A549 (cell line): Measurements from ENCODE around the gene CCDC78. TPM values are rescaled to one million over a fixed set of nuclear protein-coding genes. Genes with fewer than 3 reads are reported as not detected.

Experiments
- ATAC-seq, 2 experiments: fragments of 200-7000 bp in 1 of 2; fragments of >200 bp in 1 of 2; cut with Nextera tagmentation in 1 of 2; cut with Tn5 transposase in 1 of 2; 3 replicates each; pipeline versions ENCODE4 v1.8.0 to v1.9.1; 2018 to 2020; ENCODE audit warnings: mild to moderate bottlenecking in 1 of 2, moderate library complexity in 1 of 2
- CTCF ChIA-PET: fragments of 300-600 bp; sonication (Branson Sonifier 250); formaldehyde crosslinking; extraction: SDS; loops from one replicate; lab custom pipeline; 2021; ENCODE audit warnings: antibody characterized with exemption, inconsistent platforms; lab: Yijun Ruan, JAX
- POLR2A ChIA-PET: fragments of 350-600 bp; formaldehyde crosslinking; extraction: SDS; loops from one replicate; lab custom pipeline; 2021; ENCODE audit warnings: antibody characterized with exemption, inconsistent platforms; lab: Yijun Ruan, JAX
- DNase-seq, 2 experiments: peaks; one replicate each; pipeline versions ENCODE4 v3.0.0 to v3.0.0-alpha.2; 2011 to 2016; ENCODE audit warnings: low read depth in 1 of 2, low spot score in 1 of 2
- FAIRE-seq: peaks from 2 replicates; lab custom pipeline; 2011; peaks lifted over from hg19 to GRCh38; lab: Jason Lieb, UNC
- H3K27ac ChIP-seq, 2 experiments: fragments of >200 bp; sonication (Bioruptor Twin); formaldehyde crosslinking; 3 replicates each; pipeline ENCODE4 v1.5.1; 2016 to 2017
- H3K4me1 ChIP-seq: fragments of >200 bp; sonication (Bioruptor Twin); formaldehyde crosslinking; 3 replicates; pipeline ENCODE4 v1.6.1; 2016
- H3K4me2 ChIP-seq: fragments of >200 bp; sonication (Bioruptor Twin); formaldehyde crosslinking; 3 replicates; pipeline ENCODE4 v1.6.1; 2016
- H3K4me3 ChIP-seq: fragments of >200 bp; sonication (Bioruptor Twin); formaldehyde crosslinking; 3 replicates; pipeline ENCODE4 v1.5.1; 2016
- H3K9me3 ChIP-seq: fragments of >200 bp; sonication (Bioruptor Twin); formaldehyde crosslinking; 3 replicates; pipeline ENCODE4 v1.6.1; 2016
- CEBPB ChIP-seq, 2 experiments: fragments of >200 bp in 1 of 2; sonication (Bioruptor Twin) in 1 of 2; formaldehyde crosslinking in 1 of 2; IDR thresholded peaks; 2 replicates each; pipeline ENCODE4 v1.6.1; 2012 to 2016
- CHD4 ChIP-seq: fragments of 200-600 bp; sonication (generic); IDR thresholded peaks from 2 replicates; pipeline ENCODE4 v1.6.1; 2016; ENCODE audit warnings: antibody characterized with exemption, mild to moderate bottlenecking, borderline replicate concordance
- CTCF ChIP-seq: fragments of >200 bp; sonication (Bioruptor Twin); formaldehyde crosslinking; IDR thresholded peaks from 3 replicates; pipeline ENCODE4 v1.5.1; 2016
- ESRRA ChIP-seq: fragments of 150-350 bp; IDR thresholded peaks from 2 replicates; pipeline ENCODE4 v1.6.1; 2014; ENCODE audit warnings: mild to moderate bottlenecking, low read length, borderline replicate concordance
- FOSB ChIP-seq: fragments of 250-450 bp; sonication (Bioruptor Pico); IDR thresholded peaks from 2 replicates; pipeline ENCODE4 v1.5.0; 2020; ENCODE audit warnings: mild to moderate bottlenecking, moderate library complexity
- FOSL2 ChIP-seq, 2 experiments: fragments of 450-650 bp in 1 of 2; fragments of >200 bp in 1 of 2; sonication (Bioruptor Twin) in 1 of 2; formaldehyde crosslinking; IDR thresholded peaks; 2 replicates each; pipeline versions ENCODE4 v1.5.0 to v1.6.1; 2016 to 2020; ENCODE audit warnings: mild to moderate bottlenecking in 1 of 2, moderate library complexity in 1 of 2
- FOXS1 ChIP-seq: fragments of 250-450 bp; sonication (Bioruptor Pico); IDR thresholded peaks from 2 replicates; pipeline ENCODE4 v1.5.0; 2020; ENCODE audit warnings: mild to moderate bottlenecking, moderate library complexity
- HEYL ChIP-seq: fragments of 250-450 bp; sonication (Bioruptor Pico); IDR thresholded peaks from 2 replicates; pipeline ENCODE4 v1.8.0; 2021; ENCODE audit warnings: mild to moderate bottlenecking, moderate library complexity
- HOXA7 ChIP-seq: fragments of 250-450 bp; sonication (Bioruptor Pico); IDR thresholded peaks from 2 replicates; pipeline ENCODE4 v1.5.0; 2020; ENCODE audit warnings: mild to moderate bottlenecking, moderate library complexity
- JUNB ChIP-seq: fragments of >200 bp; sonication (Bioruptor Twin); formaldehyde crosslinking; IDR thresholded peaks from 2 replicates; pipeline ENCODE4 v1.6.1; 2016
- MAZ ChIP-seq: fragments of 150-350 bp; IDR thresholded peaks from 2 replicates; pipeline ENCODE4 v1.6.1; 2014; ENCODE audit warnings: antibody characterized with exemption, low read depth, low read length, borderline replicate concordance
- MYC ChIP-seq: IDR thresholded peaks from 2 replicates; pipeline ENCODE4 v1.6.1; 2012; ENCODE audit warnings: mild to moderate bottlenecking, inconsistent platforms, low read length, improper control_type of control experiment, borderline replicate concordance
- NR3C1 ChIP-seq: fragments of >200 bp; sonication (Bioruptor Twin); formaldehyde crosslinking; IDR thresholded peaks from 3 replicates; pipeline ENCODE4 v1.6.1; 2017
- POLR2AphosphoS2 ChIP-seq: conservative IDR thresholded peaks from 2 replicates; pipeline ENCODE4 v1.6.1; 2012; ENCODE audit warnings: low read length, improper control_type of control experiment, inconsistent platforms
- RAD21 ChIP-seq, 2 experiments: fragments of >200 bp in 1 of 2; sonication (Bioruptor Twin) in 1 of 2; formaldehyde crosslinking in 1 of 2; IDR thresholded peaks in 1 of 2; conservative IDR thresholded peaks in 1 of 2; 2 replicates in 1 of 2; 3 replicates in 1 of 2; pipeline ENCODE4 v1.6.1; 2012 to 2018; ENCODE audit warnings: inconsistent platforms in 1 of 2
- RCOR1 ChIP-seq: fragments of 150-350 bp; IDR thresholded peaks from 2 replicates; pipeline ENCODE4 v1.6.1; 2014; ENCODE audit warnings: antibody characterized with exemption, low read length, low read depth
- RFX5 ChIP-seq: fragments of 450-650 bp; IDR thresholded peaks from 2 replicates; pipeline ENCODE4 v1.7.1; 2014; ENCODE audit warnings: antibody characterized with exemption, mild to moderate bottlenecking, moderate library complexity
- TFCP2L1 ChIP-seq: fragments of 250-450 bp; sonication (Bioruptor Pico); IDR thresholded peaks from 2 replicates; pipeline ENCODE4 v1.5.0; 2021; ENCODE audit warnings: mild to moderate bottlenecking
- ZNF302 ChIP-seq: fragments of 250-450 bp; sonication (Bioruptor Pico); IDR thresholded peaks from 2 replicates; pipeline ENCODE4 v1.9.0; 2021; ENCODE audit warnings: inconsistent platforms, mild to moderate bottlenecking, moderate library complexity
- ZSCAN20 ChIP-seq: fragments of 250-450 bp; sonication (Bioruptor Pico); IDR thresholded peaks from 2 replicates; pipeline ENCODE4 v1.8.0; 2022; ENCODE audit warnings: mild to moderate bottlenecking, moderate library complexity
- WGBS: methylation state at CpG from one replicate; pipeline ENCODE4 v1.1.6; 2017; ENCODE audit errors: missing lambda C conversion rate; 5-methylcytosine and 5-hydroxymethylcytosine counted together
- polyA plus RNA-seq, 4 experiments: library from polyadenylated mRNA; depleted of rRNA in 3 of 4; stranded (reverse); fragments of >200 nt; fragmentation: RNase III in 1 of 4; extraction: RNeasy Plus Mini Kit Qiagen cat#74134 plus additional on column Dnase treatment in 1 of 4; gene quantifications; 2 replicates in 3 of 4; 3 replicates in 1 of 4; pipeline ENCODE4 v1.2.3, GENCODE V29; 2011 to 2017
- TF ChIP-seq, protein P1 (sequence below): fragments of 450-650 bp; IDR thresholded peaks from 2 replicates; pipeline ENCODE4 v1.6.1; 2014; ENCODE audit warnings: antibody characterized with exemption

CCDC78 gene
- polyA plus RNA-seq, 2 of the 4 experiments (the other 2 are of a cell fraction): 1.1 to 4.7 TPM

DNA sequence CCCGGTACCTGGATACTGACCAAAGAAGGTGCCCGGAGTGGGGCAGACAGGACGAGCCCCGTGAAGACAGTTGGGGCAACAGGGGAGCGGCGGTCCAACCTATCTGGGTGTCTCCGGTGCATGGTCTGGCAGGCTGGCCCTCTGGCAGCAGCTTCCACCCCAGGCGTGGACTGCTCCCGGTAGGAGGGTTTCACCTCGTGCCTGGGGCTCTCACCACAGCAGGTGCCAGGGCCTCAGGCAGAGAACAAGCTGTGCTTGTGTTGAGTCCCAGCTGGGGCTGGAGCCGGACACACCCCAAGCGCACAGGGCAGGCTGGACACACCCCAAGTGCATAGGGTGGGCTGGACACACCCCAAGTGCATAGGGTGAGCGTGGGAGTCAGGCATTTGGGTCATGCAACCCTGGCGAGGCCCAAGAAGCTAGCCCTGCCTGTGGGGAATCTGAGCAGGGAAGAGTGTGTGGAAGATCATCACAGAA lies 19.1 kb downstream of the CCDC78 start:
- FAIRE-seq: no peak
- peak; percentile 11 to 12; a peak in 5 of 6 replicates for ATAC-seq
- CTCF ChIA-PET: interaction anchor here (1.2 to 25.1 kb wide), 5 partner anchors 9 to 79 kb away, joined by 3 to 656 read pairs (median 15); partner anchors contain the start of genes ANTKMT, CCDC78, CHTF18 and CIAO3

GRCh38 chr16:706189-707061 lies 19.8 kb downstream of the CCDC78 start:
- Histone ChIP-seq H3K4me1 (peaks cover 42% of the 10 kb centered on the region), H3K27ac (peak overlapping the region; percentile 73 to 75; a peak in 5 of 6 replicates), H3K9me3 (no peaks in the 10 kb centered on the region), H3K4me3 (peak overlapping the region; percentile 59), H3K4me2 (peak overlapping the region; percentile 100)
- no peak for FAIRE-seq
- TF ChIP-seq HOXA7 (CRISPR knock-in tag): no peak
- no peak for TF ChIP-seq CHD4
- TF ChIP-seq FOSL2 (IDR thresholded peaks at IDR 0.05): no peak
- TF ChIP-seq FOSL2 (CRISPR knock-in tag; IDR thresholded peaks at IDR 0.05): no peak
- TF ChIP-seq JUNB: no peak
- no peak for TF ChIP-seq TFCP2L1 (CRISPR knock-in tag)
- TF ChIP-seq ZNF302 (CRISPR knock-in tag): no peak
- TF ChIP-seq MAZ: no peak
- POLR2A ChIA-PET: interaction anchor here (0.9 to 1.6 kb wide), 4 partner anchors 14 to 82 kb away, joined by 3 to 6 read pairs (median 4); partner anchors contain the start of genes ANTKMT, CHTF18 and RPUSD1
- CTCF ChIA-PET: interaction anchor here (1.7 to 25.1 kb wide), 4 partner anchors 10 to 80 kb away, joined by 5 to 656 read pairs (median 92); partner anchors contain the start of genes ANTKMT, CCDC78, CHTF18 and CIAO3
- peak; percentile 9 to 41; a peak in 3 of 6 replicates for ATAC-seq
- 6% methylated on average over 31 of the region's 49 CpGs for WGBS
- DNase-seq: no peak

More for the DNA sequence above, 19.1 kb downstream of the CCDC78 start:
- peak overlapping the region; percentile 100; the same call in 2 of the 3 replicates for H3K4me2 ChIP-seq
- no peaks in the 10 kb centered on the region for H3K9me3 ChIP-seq
- peak in 1 of 2 experiments; percentile 57 for DNase-seq
- POLR2A ChIA-PET: interaction anchor here (0.9 to 2.0 kb wide), 5 partner anchors 12 to 81 kb away, joined by 3 to 6 read pairs (median 5); partner anchors contain the start of genes ANTKMT, CHTF18 and RPUSD1
- H3K4me1 ChIP-seq: peaks cover 49% of the 10 kb centered on the region
- H3K27ac ChIP-seq: peak overlapping the region in 1 of 2 experiments; percentile 73; a peak in 1 of 6 replicates
- H3K4me3 ChIP-seq: peak overlapping the region; percentile 59; the same call in 2 of the 3 replicates
- no peak for TF ChIP-seq FOXS1 (CRISPR knock-in tag)
- TF ChIP-seq RFX5: no peak
- TF ChIP-seq FOSL2 (IDR thresholded peaks at IDR 0.05): no peak
- TF ChIP-seq FOSL2 (CRISPR knock-in tag; IDR thresholded peaks at IDR 0.05): no peak
- TF ChIP-seq ZNF302 (CRISPR knock-in tag): no peak
- TF ChIP-seq, protein P1, sequence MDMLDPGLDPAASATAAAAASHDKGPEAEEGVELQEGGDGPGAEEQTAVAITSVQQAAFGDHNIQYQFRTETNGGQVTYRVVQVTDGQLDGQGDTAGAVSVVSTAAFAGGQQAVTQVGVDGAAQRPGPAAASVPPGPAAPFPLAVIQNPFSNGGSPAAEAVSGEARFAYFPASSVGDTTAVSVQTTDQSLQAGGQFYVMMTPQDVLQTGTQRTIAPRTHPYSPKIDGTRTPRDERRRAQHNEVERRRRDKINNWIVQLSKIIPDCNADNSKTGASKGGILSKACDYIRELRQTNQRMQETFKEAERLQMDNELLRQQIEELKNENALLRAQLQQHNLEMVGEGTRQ: no peak
- TF ChIP-seq MYC: no peak
- no peak for TF ChIP-seq HOXA7 (CRISPR knock-in tag)
- TF ChIP-seq ZSCAN20 (CRISPR knock-in tag): no peak
- TF ChIP-seq HEYL (CRISPR knock-in tag): no peak
- TF ChIP-seq CEBPB (IDR thresholded peaks at IDR 0.05): no peak
- TF ChIP-seq ESRRA: no peak
- TF ChIP-seq FOSB (CRISPR knock-in tag): no peak
- TF ChIP-seq NR3C1: no peak
- TF ChIP-seq RAD21 (conservative IDR thresholded peaks at IDR 0.05 in 1 of 2, IDR thresholded peaks at IDR 0.05 in 1 of 2): no peak
- 28% methylated on average over 4 of the region's 14 CpGs for WGBS

- Histone ChIP-seq H3K4me2 (peak within 1 kb of the TSS; percentile 100), H3K4me3 (peak within 1 kb of the TSS; percentile 59)
- CTCF ChIA-PET: interaction anchor here (2.4 to 25.1 kb wide), 2 partner anchors 10 to 27 kb away, joined by 8 to 656 read pairs; partner anchors contain the start of genes ANTKMT, CCDC78, CIAO3 and HAGHL
- WGBS: 4% methylated on average over 5 of the region's 115 CpGs
- DNase-seq: no peak
- ATAC-seq: no peak
- TF ChIP-seq RCOR1: no peak
- no peak for TF ChIP-seq CTCF
- no peak for TF ChIP-seq POLR2AphosphoS2
- TF ChIP-seq, all 56 proteins: peak for 0
- POLR2A ChIA-PET: no interaction called here
- H3K27ac ChIP-seq: peak within 1 kb of the TSS; percentile 73 to 75; a peak in 5 of 6 replicates
- peaks cover 38% of the 10 kb centered on the region for H3K4me1 ChIP-seq
- FAIRE-seq: no peak
- H3K9me3 ChIP-seq: no peaks in the 10 kb centered on the region
Measured at GRCh38 chr16:705431-706188, 20.6 kb downstream of the CCDC78 start, which contains the start of gene FBXL16. Gene FBXL16, minus strand, starts transcription at chr16:705801. Its CDS starts 8,396 bp downstream, at chr16:697405.
